CD4-positive, alpha-beta T cell treated with Interleukin-15 for 4 hours (primary cell): ENCODE data around the gene CIBAR2.

Experiments
- DNase-seq: peaks from one replicate; pipeline ENCODE4 v3.0.0-alpha.2; 2020; ENCODE audit warnings: low spot score

The CIBAR2 gene

GRCh38 chr16:85103114-85104079 is 8.9 kb downstream of the CIBAR2 start:
- DNase-seq = no peak

GRCh38 chr16:85101956-85102630 is 10.2 kb downstream of the CIBAR2 start:
- no peak for DNase-seq

GRCh38 chr16:85100265-85100664 is 12.0 kb downstream of the CIBAR2 start:
- DNase-seq = no peak

GRCh38 chr16:85098565-85098964 is 13.7 kb downstream of the CIBAR2 start:
- DNase-seq = no peak

GRCh38 chr16:85096921-85097320 is 15.4 kb downstream of the CIBAR2 start:
- no peak for DNase-seq

- no peak for DNase-seq
These were observed 17.5 kb downstream of the CIBAR2 start for GRCh38 chr16:85094812-85095211.

- no peak for DNase-seq
These were observed 18.0 kb downstream of the CIBAR2 start for GRCh38 chr16:85094176-85094805.

- no peak for DNase-seq
These were observed 18.6 kb downstream of the CIBAR2 start for GRCh38 chr16:85093705-85094104.

GRCh38 chr16:85092851-85093250 is 19.4 kb downstream of the CIBAR2 start:
- no peak for DNase-seq

- DNase-seq = no peak
These were observed 20.0 kb downstream of the CIBAR2 start for GRCh38 chr16:85092309-85092708.

GRCh38 chr16:85091522-85091910 is 20.8 kb downstream of the CIBAR2 start:
- DNase-seq = no peak

- DNase-seq = no peak
These were observed 21.3 kb downstream of the CIBAR2 start for GRCh38 chr16:85090873-85091521.

- DNase-seq = no peak
These were observed 22.1 kb downstream of the CIBAR2 start for GRCh38 chr16:85090181-85090580.

GRCh38 chr16:85089525-85089924 is 22.7 kb downstream of the CIBAR2 start:
- DNase-seq = no peak

- DNase-seq = no peak
These were observed 23.6 kb downstream of the CIBAR2 start for GRCh38 chr16:85088570-85089199.

- DNase-seq = no peak
These were observed 24.2 kb downstream of the CIBAR2 start for GRCh38 chr16:85087899-85088569.

- DNase-seq = peak; percentile 80
These were observed 25.7 kb downstream of the CIBAR2 start for GRCh38 chr16:85086347-85087291.

GRCh38 chr16:85085721-85086120 is 26.6 kb downstream of the CIBAR2 start:
- DNase-seq = no peak

GRCh38 chr16:85084841-85085510 is 27.3 kb downstream of the CIBAR2 start:
- no peak for DNase-seq
